ENCODE measurements around the gene CD22.
"Not testable (repeated sequence)": the region's sequence is repeated elsewhere in the genome, so short reads cannot be mapped to it uniquely, and the experiment has no call there.

CD22 gene

GRCh38 chr19:35345671-35346111, 16.7 kb downstream of the CD22 start:
- DNase-seq = no peak

DNA sequence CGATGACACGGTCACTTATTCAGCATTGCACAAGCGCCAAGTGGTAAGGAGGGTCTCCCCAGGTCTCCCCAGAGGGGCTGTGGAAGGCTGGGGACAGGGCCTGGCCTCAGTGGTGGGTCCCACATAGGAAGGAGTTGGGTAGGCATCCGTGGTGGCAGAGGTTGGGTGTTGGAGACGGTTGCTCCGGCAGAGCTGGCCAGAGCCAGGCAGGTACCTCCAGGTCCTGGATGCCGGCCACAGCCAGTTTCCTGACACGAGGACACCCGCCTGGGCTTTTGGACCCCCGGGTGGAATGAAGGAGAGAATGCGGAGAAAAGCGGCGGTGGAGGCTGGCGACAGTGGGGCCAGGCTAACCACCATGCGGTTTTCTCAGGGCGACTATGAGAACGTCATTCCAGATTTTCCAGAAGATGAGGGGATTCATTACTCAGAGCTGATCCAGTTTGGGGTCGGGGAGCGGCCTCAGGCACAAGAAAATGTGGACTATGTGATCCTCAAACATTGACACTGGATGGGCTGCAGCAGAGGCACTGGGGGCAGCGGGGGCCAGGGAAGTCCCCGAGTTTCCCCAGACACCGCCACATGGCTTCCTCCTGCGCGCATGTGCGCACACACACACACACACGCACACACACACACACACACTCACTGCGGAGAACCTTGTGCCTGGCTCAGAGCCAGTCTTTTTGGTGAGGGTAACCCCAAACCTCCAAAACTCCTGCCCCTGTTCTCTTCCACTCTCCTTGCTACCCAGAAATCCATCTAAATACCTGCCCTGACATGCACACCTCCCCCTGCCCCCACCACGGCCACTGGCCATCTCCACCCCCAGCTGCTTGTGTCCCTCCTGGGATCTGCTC, 17.4 kb downstream of the CD22 start:
- no peak for DNase-seq

DNA sequence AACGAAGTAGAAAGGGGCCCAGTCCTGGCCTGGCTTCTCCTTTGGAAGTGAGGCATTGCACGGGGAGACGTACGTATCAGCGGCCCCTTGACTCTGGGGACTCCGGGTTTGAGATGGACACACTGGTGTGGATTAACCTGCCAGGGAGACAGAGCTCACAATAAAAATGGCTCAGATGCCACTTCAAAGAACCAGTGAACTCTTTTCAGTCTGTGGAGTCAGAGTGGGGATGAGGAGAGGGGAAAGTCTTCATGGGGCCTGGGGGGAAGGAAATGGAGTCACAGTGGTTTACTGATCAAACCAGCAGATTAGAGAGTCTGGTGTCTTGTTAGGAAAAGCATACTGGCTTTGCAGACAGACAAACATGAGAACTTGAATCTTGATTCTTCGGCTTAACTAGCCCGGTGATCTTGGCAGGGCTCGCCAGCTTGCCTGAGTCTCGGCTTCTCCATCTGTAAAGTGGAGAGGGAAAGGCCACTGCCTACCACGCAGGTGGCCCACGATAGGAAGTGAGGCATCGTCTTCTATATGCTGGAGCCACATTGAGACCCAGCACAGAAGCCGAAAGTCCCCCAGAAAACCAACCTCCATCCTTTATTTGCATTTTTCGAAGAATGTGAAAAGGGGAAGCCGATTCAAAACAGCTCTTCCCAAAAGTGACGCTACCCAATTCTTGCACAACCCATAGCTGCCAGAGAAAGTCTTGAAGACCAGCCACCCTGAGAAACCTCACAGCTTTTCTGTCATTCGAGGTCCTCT, 18.4 kb downstream of the CD22 start, which contains the start of gene FFAR1:
FFAR1 (plus strand) TSS at position 732 of the 759 bp plus-strand sequence. CDS start 3,650 bp downstream, outside the sequence.
- no peak for DNase-seq

- DNase-seq = no peak
Observed at GRCh38 chr19:35347930-35348298, 18.9 kb downstream of the CD22 start.

GRCh38 chr19:35348911-35349611, 20.1 kb downstream of the CD22 start:
- DNase-seq = peak; percentile 88

GRCh38 chr19:35349614-35350521, 20.9 kb downstream of the CD22 start:
- no peak for DNase-seq

DNA sequence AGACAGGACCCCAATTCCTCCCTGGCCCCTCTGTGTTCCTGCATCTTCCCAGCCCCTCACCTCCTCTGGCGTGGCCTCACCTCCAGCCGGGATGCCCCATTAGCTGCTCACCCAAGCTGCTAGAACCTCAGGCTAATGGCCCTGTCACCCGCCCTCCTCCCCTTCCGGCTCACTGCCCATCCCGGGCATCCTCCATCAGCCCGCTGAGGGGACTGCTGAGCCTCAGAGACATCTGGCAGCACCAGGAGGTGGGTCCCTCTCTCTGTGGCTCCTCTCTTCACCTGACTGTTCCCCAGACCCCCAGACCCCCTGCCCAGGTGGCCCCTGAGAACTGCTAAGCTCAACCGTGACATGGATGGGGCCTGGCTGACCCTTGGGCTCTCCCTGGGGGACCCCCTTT, 21.6 kb downstream of the CD22 start:
- no peak for DNase-seq

DNA sequence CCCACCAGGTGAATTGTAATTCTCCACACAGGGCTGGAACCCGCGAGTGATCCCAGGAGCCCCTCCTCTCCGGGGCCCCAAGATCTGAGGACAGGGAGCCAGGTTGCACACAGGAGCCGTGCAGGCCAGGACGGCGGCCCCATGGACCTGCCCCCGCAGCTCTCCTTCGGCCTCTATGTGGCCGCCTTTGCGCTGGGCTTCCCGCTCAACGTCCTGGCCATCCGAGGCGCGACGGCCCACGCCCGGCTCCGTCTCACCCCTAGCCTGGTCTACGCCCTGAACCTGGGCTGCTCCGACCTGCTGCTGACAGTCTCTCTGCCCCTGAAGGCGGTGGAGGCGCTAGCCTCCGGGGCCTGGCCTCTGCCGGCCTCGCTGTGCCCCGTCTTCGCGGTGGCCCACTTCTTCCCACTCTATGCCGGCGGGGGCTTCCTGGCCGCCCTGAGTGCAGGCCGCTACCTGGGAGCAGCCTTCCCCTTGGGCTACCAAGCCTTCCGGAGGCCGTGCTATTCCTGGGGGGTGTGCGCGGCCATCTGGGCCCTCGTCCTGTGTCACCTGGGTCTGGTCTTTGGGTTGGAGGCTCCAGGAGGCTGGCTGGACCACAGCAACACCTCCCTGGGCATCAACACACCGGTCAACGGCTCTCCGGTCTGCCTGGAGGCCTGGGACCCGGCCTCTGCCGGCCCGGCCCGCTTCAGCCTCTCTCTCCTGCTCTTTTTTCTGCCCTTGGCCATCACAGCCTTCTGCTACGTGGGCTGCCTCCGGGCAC, 22.6 kb downstream of the CD22 start:
- DNase-seq = no peak

- DNase-seq = no peak
Observed at GRCh38 chr19:35352177-35352447, 23.1 kb downstream of the CD22 start.

DNA sequence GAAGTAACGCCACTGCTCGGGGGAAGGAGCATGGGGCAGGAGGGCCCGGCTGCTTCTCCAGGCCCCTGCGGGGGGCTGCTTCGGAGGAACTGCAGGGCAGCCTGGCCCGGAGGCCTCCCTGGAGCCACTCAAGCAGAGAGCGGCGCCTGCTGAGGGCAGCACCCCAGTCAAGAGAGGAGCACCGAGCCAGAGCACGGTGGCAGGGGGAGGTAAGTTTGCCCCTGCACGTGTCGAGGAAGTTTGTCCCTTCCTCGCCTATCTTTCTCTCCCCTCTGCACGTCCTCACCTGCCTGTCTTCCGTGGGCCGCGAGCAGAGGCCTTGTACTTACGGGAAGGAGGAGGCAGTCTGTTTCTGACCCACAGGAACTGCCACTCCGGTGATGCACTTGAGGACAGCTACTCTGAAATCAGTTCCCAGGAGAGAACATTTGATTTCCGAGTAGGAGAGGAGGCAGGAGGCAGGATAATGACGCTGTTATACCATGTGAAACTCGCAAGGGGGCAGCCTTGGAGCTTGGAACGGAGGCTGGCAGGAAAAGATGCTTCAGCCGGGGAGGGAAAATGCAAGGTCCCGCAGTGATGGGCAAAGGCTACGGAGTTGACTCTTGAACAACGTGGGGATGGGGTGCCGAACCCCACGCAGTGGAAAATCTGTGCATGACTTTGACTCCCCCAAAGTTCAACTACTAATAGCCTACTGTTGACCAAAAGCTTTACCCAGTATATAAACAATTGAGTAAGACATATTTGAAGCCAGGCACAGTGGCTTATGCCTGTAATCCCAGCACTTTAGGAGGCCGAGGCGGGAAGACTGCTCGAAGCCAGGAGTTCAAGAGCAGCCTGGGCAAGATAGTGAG, 23.7 kb downstream of the CD22 start:
- DNase-seq = peak; percentile 93

- no peak for DNase-seq
Observed at GRCh38 chr19:35353635-35354034, 24.6 kb downstream of the CD22 start.

GRCh38 chr19:35354898-35355297, 25.9 kb downstream of the CD22 start:
- DNase-seq = no peak

GRCh38 chr19:35355791-35356460, 26.9 kb downstream of the CD22 start:
- no peak for DNase-seq

DNA sequence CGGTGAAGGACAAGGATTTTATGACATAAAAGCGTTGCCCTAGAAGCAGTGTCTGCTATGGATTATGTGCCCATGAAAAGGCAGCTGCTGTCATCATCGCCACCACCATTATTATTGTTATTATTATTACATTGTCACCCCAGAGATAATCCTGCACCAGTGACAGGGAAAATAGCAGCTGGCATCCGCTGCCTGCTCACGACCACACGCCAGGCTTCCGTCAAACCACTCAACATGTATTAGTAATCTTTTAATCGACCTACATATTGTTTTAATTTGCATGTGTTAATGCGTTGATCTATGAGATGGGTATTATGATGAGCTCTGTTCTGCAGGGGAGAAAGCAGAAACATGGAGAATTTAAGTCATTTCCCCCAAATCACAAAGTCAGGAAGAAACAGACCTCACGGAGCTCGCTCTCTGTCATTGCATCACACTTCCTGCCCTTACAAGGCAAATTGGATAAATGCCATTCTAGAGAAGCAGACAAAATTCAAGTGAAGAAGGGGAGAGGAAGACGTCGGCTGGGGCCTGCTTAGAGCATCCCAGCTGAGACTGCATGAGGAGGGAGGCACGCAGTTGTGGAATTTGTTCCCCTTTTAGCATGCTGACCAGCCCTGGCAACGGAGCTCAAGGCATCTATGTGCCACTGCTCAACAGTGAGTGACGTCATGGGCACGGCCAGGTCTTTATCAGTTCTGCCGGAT, 29.0 kb downstream of the CD22 start, which contains the start of gene FFAR3:
FFAR3 (plus strand) TSS at position 594 of the 707 bp plus-strand sequence. CDS start 431 bp downstream, outside the sequence.
- DNase-seq = no peak

DNA sequence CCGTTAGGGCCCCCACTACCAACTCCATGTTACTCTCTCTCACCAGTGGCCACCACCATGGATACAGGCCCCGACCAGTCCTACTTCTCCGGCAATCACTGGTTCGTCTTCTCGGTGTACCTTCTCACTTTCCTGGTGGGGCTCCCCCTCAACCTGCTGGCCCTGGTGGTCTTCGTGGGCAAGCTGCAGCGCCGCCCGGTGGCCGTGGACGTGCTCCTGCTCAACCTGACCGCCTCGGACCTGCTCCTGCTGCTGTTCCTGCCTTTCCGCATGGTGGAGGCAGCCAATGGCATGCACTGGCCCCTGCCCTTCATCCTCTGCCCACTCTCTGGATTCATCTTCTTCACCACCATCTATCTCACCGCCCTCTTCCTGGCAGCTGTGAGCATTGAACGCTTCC, 29.8 kb downstream of the CD22 start:
- DNase-seq = not testable (repeated sequence)

GRCh38 chr19:35359395-35359794, 30.4 kb downstream of the CD22 start:
- DNase-seq = not testable (repeated sequence)

- DNase-seq = not testable (repeated sequence)
Observed at GRCh38 chr19:35360081-35360480, 31.1 kb downstream of the CD22 start.

- DNase-seq = no peak
Observed at GRCh38 chr19:35360880-35361420, 32.0 kb downstream of the CD22 start.
